HG02884 (cell line): ENCODE results near the gene SDHC.
"Not testable (repeated sequence)": the region's sequence is repeated elsewhere in the genome, so short reads cannot be mapped to it uniquely, and the experiment has no call there.

ENCODE experiments used
- ATAC-seq: cut with Tn5 transposase; IDR thresholded peaks from one replicate; pipeline ENCODE4 v1.9.1; 2021; ENCODE audit warnings: mild to moderate bottlenecking, moderate library complexity; ENCODE audit not compliant: unreplicated experiment

The SDHC gene

GRCh38 chr1:161381707-161382106 lies 67.5 kb downstream of the SDHC start:
- ATAC-seq, result no peak

- no peak for ATAC-seq
These were observed 68.2 kb downstream of the SDHC start for GRCh38 chr1:161382214-161383019.

GRCh38 chr1:161388639-161389038 lies 74.5 kb downstream of the SDHC start:
- no peak for ATAC-seq

- not testable (repeated sequence) for ATAC-seq
These were observed 75.0 kb downstream of the SDHC start for GRCh38 chr1:161389158-161389557.

- peak; percentile 72 for ATAC-seq
These were observed 75.7 kb downstream of the SDHC start for GRCh38 chr1:161389691-161390558.

GRCh38 chr1:161390559-161390858 lies 76.3 kb downstream of the SDHC start:
- ATAC-seq, result no peak

- not testable (repeated sequence) for ATAC-seq
These were observed 77.0 kb downstream of the SDHC start for GRCh38 chr1:161391136-161391535.

- ATAC-seq, result no peak
These were observed 77.4 kb downstream of the SDHC start for GRCh38 chr1:161391611-161392010.

GRCh38 chr1:161393151-161393550 lies 79.0 kb downstream of the SDHC start:
- ATAC-seq, result no peak

GRCh38 chr1:161397038-161397437 lies 82.9 kb downstream of the SDHC start:
- ATAC-seq, result not testable (repeated sequence)

GRCh38 chr1:161398900-161399256 lies 84.7 kb downstream of the SDHC start:
- ATAC-seq, result peak; percentile 8

- peak; percentile 77 for ATAC-seq
These were observed 85.2 kb downstream of the SDHC start for GRCh38 chr1:161399257-161399998.

GRCh38 chr1:161402446-161402845 lies 88.3 kb downstream of the SDHC start:
- no peak for ATAC-seq

GRCh38 chr1:161404051-161404597 lies 89.9 kb downstream of the SDHC start:
- ATAC-seq, result no peak

- ATAC-seq, result not testable (repeated sequence)
These were observed 92.4 kb downstream of the SDHC start for GRCh38 chr1:161406551-161406950.

GRCh38 chr1:161407451-161407985 lies 93.3 kb downstream of the SDHC start:
- no peak for ATAC-seq

- no peak for ATAC-seq
These were observed 94.4 kb downstream of the SDHC start for GRCh38 chr1:161408429-161409052.

- not testable (repeated sequence) for ATAC-seq
These were observed 95.9 kb downstream of the SDHC start for GRCh38 chr1:161409848-161410635.

- not testable (repeated sequence) for ATAC-seq
These were observed 96.4 kb downstream of the SDHC start for GRCh38 chr1:161410636-161410970.
